Hematopoietic multipotent progenitor cell (in vitro differentiated cells): ENCODE measurements around the gene PLCG2. TPM values are rescaled to one million over a fixed set of nuclear protein-coding genes. Genes with fewer than 3 reads are reported as not detected.
"Not testable (repeated sequence)": the region's sequence is repeated elsewhere in the genome, so short reads cannot be mapped to it uniquely, and the experiment has no call there.

Experiments used
- DNase-seq, 3 donors: peaks; one replicate each; pipeline ENCODE4 v3.0.0-alpha.2; 2011 to 2015; ENCODE audit warnings: low read depth in 2 of 3, low spot score in 2 of 3
- total RNA-seq: library from RNA; depleted of rRNA; stranded (reverse); fragments of >200 nt; gene quantifications from one replicate; pipeline ENCODE4 v1.2.3, GENCODE V29; 2012

PLCG2 gene
- total RNA-seq, 1 donor: 70.3 TPM

DNA sequence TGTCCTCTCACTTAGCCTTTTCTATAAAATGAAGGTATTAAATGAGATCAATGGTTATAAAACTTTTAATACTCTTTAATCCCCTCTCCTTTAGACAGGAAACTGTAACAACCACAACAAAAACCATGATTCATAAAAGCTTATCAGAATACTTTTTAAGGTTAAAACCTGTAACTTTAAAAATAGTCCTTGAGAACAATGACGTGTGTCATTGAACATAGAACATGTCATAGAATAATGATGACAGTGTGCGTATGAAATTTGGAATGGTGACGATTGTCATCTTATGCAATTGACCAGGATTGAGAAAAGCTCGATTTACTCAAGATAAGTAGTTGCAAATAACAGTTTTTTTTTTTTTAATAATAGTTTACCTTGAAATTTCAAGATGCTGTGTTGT, 94.1 kb downstream of the PLCG2 start:
- no peak for DNase-seq

DNA sequence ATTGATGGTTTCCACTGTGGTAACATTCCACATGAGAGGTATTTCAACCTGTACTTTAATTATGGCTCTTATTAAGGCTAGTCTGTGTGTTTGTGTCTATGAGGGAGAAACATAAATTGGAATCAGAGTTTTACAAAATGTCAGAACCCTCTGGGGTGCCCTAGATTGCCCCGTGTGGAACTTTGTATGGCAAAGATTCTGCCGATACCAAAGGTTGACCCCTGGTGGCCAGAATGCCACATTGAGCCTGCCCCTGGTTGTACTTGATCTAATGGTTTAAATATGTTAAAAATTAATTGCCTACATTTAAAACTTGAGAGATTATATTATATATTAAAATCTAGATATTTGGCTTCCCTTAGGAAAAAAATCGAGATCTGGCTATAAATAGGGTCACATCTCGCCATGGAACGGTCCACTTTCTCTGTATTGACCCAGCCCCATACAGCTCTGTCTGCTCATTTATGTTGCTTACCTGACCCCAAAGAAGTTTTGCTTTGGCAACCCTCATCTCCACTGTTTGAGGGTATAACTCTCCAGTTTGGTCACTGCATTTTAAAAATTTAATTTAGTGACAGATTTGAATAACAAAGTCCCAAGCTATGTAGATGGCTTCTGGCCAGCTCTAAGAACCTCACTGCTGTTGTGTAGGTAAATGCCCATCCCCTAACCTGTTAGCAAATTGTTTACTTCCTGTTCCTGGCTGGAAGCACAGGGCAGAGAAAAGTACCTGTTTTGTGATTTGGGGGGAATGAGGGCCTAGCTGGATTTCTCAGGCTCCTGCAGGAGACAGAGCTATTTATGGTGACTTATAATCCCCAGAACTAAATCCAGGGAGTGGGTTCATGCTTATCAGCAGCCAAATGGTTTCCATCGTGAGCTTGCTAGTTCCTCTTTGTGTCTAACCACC, 95.0 kb downstream of the PLCG2 start:
- DNase-seq: peak in 2 of 3 donors; percentile 61 to 83

DNA sequence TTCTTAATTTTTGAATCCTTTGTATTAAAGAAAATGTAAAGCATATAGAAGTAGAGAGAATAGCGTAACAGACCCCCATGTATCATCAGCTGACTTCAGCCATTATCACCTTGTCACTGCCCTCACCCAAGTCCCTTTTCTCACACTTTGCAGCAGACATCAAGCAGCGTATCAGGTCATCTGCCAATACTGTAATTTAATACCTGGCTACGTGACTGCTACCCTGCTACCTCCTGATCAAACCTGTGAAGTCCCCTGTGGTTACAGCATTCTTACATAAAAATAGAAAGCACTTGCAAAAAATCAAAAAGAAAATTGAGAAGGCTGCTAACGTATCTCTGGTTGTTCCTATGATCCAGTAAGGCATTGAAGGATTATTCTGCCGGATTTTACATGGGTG, 96.4 kb downstream of the PLCG2 start:
- DNase-seq: no peak

DNA sequence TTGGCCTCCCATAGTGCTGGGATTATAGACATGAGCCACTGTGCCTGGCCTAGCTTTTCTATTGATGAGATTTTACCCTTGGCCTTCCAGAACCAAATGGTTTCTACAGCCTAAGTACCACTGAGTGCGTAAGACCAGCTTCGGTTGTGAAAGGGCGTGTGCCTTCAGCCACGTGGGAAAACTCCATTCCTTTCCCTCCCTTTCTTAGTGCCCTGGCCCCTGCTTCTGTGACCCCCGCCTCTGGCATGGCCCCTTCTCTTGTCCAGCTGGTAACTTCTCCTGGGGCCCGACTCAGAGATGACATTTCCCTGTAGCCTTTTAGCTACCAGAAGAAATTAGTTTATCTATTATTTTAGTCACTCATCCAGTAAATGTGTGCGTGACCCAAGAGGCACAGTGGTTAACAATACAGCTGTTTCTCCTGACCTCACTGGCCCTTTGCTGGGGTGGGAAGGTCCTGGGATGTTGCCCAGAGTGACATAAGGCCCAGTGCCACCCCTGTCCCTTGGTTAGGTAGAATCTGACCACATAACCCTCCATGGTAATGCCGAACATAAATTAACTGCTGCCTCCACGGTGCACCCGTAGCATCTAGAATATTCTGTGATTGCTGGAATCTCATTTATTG, 97.3 kb downstream of the PLCG2 start:
- DNase-seq: no peak

DNA sequence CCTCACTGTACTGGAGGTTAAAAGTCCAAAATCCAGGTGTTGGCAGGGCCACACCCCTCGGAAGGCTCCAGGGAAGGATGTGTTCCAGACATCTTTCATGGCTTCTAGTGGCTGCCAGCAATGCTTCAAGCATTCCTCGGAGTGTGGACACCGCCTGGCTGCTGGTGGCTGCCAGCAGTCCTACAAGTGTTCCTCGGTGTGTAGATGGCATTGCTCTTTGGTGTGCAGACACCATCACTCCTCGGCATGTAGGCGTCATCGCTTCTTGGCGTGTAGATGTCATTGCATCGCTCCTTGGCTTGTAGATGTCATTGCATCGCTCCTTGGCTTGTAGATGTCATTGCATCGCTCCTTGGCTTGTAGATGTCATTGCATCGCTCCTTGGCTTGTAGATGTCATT, 98.4 kb downstream of the PLCG2 start:
- not testable (repeated sequence) for DNase-seq

DNA sequence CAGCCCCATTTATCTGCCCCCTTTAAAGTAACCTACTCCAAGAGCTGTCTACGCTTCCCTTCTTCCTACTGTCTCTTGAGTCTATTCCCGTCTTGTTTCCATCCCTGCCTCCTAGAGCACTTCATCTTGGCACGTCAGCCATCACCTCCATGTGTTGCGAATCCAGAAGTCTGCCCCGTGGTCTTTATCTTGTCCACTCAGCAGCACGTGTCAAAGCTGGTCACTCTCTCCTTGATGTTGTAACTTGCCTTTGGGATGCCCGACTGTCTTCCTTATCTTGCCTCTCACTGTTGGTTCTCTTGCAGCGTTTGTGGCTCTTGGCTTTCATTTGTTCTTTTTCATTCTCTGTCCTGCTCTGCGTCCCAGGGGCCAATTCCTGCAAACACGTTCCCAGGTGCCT, 99.4 kb downstream of the PLCG2 start:
- no peak for DNase-seq

DNA sequence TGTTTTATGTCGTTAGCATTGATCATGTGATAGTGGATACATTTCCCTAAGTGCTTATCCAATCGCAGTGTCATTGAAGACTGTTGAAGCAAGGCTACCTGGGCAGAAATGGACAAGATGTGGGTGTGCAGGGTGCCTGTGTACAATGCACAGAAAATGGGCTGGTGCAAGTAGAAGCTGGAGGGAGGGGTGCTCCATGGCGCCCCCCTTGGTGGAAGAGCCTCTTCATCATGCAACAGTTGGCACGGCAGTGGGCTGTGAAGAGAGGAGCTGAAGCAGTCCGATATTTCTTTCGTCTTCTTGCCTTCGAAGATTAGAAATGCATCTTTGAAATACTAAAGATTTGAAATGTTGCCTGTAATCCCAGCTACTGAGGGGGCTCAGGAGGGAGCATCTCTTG, 100.5 kb downstream of the PLCG2 start:
- DNase-seq: no peak

DNA sequence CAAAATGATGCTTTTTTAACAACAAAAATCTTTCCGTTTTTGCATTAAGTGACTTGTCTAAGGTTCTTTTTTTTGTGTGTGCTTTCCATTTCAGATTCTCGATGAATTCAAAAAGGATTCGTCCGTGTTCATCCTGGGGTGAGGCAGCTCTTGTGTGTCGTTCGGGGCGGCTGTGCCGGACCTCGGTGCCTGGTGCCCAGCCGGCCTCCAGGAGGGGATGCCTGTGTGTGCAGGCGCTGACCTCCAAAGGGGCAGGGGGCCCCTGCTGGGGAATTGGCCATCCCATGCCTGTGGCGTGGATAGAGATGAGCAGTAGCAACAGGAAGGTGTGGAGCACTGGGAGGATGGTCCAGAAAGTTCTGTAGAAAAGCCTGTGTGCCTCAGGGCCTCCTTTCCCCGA, 101.7 kb downstream of the PLCG2 start:
- no peak for DNase-seq

DNA sequence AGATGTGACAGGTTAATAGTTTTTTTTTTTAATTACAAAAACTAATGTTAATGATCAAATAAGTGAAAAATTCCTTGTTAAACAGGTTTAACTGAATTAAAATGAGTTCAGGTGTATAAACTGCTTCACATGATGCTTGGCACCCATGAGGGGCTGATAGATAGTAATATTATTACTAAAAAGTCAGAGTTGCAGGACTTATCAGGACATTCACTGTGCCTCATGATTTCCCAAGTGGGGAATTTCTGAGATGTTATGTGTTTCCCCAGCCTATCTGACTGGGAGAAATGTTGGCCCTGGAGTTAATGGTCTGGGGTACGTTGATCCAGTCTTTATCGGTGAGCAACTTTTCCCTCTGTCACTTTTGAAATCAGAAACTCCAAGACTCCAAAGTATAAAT, 102.1 kb downstream of the PLCG2 start:
- no peak for DNase-seq

DNA sequence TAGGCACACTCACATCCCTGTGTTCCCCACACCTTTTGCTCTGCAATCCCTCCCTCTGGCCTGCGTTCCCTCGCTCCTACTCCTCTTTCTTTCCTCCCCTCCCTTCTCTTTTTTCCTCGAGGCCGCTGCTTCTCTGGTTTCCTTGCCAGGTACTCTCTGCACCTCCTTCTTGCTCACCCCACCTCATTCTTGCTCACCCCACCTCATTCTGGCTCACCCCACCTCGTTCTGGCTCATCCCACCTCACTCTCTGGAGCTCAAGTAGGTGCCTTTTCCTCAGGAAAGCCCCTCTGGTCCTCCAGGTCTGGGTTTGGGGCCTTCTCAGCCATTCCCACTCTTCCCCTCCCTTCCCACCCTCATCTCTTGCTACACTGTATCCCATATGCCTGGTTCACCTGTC, 103.5 kb downstream of the PLCG2 start:
- no peak for DNase-seq

DNA sequence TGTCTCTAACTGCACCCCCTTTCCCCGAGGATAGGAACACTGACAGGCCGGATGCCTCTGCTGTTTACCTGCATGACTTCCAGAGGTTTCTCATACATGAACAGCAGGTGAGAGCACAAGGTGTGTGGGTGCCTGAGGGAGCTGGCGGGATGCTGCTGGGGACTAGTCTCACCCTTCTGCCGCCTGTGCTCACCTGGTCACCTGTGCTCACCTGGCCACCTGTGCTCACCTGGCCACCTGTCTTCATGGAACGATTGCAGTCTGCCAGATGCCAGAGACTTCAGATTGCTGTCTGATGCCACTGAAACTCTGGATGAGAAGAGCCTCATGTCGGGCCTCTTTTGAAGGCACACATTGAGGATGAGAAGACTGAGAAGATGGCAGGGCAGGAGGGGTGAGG, 104.1 kb downstream of the PLCG2 start:
- DNase-seq: no peak

DNA sequence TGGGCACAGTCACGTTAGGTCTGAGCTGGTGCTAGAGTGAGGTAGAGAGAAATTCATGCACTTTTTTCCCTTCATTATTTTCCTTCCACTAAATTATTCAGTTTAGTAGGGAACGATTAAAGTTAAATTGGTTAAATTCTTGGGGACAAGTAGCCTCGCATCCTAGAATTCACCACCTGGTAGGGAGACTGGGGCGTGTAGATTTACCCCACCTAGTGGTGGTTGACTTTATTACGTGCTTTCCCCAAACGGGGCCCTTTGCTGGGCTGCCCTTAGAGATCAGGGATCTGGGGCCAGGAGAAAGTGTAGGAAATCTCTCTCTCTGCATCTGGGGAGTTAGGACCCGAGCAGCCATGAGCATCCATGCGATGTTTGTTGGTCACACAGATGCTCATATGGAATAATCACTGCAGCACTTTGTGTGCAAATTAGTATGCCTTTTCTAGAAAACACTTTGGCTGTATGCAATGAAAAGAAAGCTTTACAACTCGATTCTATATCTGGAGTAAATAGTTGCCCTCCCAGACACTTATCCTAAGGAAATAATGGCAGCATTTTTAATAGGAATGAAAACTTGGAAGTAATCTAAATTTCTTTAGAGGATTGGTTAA, 107.0 kb downstream of the PLCG2 start:
- peak in 2 of 3 donors; percentile 19 to 42 for DNase-seq

DNA sequence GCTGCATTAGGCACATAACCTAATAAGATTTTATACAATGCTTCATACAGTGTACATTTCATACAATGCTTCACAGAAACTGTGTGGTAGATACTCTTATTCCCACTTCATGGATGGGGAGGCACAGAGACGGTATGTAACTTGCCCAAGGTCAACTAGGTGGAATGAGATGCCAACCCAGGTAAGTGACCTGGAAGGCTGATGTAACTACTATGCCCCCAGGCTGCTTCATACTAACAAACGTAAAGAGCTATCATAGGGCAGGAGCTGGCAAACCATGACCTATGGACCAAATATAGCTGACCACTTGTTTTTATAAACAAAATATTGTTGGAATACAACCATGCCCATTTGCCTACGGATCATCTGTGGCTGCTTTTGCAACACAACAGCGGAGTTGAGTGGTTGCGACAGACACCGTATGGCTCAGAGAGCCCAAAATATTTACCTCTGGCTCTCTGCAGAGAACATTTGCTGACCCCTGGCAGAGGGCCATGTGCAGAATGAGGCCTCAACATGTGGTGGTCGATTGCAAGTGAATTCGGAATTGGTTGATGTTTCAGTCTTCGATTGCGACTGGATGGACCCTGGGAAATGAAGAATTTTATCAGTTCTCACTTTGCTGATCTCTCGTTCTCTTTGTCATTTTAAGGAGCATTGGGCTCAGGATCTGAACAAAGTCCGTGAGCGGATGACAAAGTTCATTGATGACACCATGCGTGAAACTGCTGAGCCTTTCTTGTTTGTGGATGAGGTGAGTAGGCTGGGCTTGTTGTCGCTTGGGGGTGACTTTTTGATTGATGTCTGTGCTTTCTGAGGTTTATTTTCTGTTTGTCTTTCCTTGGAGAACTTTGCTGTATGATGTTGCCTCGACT, 109.7 kb downstream of the PLCG2 start:
- no peak for DNase-seq

DNA sequence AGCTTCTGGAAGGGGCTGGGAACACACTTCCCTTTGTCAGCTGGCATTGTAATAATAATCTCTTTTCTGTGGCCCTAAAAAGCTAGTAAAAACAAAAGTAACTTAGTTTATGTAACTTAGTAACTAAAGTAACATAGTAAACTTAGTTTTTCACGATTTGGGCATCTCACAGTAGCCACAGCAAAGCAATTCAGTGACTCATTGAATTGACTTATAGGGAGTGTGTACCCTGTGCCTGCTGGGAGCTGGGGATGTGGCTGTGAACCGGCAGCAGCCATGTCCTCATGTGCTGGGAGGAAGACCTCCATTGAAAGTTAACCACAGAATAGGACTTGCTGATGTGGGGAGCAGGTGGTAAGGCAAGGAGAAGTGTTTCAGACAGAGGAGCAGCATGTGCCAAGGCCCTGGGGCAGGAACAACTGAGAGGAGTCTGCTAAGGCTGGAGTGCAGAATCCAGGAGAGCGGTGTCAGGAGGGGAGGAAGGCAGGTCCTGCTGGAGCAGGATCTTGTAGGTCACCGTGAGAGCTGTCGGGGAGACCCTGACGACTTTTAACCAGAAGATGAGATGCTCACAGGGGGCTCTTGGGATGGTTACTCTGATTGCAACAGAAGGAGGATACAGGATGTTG, 112.8 kb downstream of the PLCG2 start:
- DNase-seq: no peak

DNA sequence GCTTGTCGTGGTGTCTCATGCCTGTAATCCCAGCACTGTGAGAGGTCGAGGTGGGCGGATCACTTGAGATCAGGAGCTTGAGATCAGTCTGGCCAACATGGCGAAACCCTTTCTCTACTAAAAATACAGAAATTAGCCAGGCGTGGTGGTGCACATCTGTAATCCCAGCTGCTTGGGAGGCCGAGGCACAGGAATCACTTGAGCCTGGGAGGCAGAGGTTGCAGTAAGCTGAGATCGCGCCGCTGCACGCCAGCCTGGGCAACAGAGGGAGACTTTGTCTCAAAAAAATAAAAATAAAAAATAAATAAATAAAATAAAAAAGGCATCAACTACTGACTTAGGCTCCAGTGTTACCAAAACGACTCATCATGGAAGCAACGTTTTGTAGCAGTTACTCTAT, 115.5 kb downstream of the PLCG2 start:
- DNase-seq: no peak

DNA sequence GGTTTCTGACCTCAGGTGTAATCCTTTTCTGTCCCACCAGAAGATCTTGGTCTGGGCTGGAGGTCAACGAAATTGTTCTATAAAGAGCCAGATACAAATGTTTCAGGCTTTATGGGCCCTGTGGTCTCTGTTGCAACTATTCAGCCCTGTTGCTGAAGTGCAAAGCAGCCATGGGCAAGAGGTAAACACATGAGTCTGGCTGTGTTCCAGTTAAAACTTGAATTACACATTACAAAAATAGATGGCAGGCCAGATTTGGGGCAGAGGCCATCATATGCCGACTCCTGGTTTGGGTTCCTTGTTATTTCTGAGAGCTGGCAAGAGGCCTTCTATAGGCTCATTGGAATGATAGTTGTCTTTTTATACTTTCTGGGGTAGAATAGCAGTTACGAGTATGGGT, 117.8 kb downstream of the PLCG2 start:
- no peak for DNase-seq

DNA sequence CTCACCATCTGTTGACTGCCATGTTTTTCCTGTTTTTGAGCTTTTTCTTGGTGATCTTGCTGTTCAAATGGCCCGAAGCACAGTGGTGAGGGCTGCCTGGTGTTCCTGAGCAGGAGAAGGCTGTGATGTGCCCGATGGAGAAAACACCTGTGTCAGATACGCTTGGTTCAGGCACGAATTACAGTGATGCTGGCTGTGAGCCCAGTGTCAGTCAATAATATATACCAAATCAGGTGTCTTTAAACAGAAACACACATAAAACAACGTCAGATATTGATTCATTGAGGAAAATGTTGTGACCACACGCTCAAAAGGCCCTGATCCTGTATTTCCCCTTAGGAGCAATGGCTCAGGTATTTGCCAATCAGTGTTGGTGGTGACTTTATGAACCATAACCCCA, 120.5 kb downstream of the PLCG2 start:
- DNase-seq: no peak

DNA sequence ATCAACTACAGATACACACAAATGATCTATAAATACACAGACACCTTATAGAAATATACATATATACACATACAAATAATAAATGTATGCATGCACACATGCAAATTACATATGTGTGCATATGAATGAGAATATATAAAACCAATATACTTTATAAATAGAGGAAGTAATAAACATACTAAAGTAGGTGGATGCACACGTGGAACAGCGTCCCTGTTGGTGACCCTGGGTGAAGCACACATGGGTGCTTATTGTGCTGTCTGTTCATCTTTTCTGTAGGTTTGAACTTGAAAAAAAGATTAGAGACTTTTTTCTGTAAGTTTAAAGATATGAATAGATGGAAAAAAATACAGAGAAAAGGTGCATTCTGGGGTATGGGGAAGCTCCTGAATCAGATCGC, 120.9 kb downstream of the PLCG2 start:
- DNase-seq: no peak

DNA sequence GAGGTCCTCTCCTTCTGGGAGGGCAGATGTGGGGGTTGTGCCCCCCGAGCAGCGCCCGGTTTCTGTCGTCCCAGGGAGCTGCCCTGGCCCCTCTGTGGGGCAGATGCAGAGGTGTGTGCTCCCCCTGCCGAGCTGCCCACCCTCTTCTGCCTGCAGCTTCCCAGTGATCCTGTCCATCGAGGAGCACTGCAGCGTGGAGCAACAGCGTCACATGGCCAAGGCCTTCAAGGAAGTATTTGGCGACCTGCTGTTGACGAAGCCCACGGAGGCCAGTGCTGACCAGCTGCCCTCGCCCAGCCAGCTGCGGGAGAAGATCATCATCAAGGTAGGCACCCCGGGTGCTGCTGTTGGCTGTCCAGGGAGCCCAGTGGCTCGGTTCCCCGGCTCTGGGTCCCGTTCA, 121.4 kb downstream of the PLCG2 start:
- DNase-seq: no peak

DNA sequence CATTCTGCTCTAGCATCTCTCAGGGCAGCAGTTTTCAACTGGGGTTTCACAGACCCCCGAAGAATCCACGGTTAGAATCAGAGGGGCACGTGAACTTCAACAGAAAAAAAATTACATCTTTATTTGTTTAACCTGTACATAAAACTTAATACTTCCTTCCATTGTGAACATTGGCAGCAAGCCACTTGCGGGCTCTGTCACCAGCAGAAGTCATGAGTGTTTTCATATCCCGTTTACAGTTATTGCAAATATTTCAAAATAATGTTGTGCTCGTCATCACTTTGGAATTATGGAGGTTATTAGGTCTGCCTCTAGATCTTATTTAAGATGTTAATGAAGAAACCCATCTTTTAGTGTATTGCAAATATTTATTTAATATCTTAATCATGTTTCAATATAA, 122.4 kb downstream of the PLCG2 start:
- DNase-seq: no peak
